Activated CD4-positive, alpha-beta T cell treated with anti-CD3 and anti-CD28 coated beads, Interleukin-2, Interleukin-4, amounts not matched to agents 100 ng/mL and 50 ng/mL, durations not matched to agents 16 hours and 8 hours (primary cell): ENCODE measurements around the gene CDK6.
"Not testable (repeated sequence)": the region's sequence is repeated elsewhere in the genome, so short reads cannot be mapped to it uniquely, and the experiment has no call there.

Experiments used
- DNase-seq: peaks from one replicate; pipeline ENCODE4 v3.0.0-alpha.2; 2020; ENCODE audit warnings: low spot score

The CDK6 gene

GRCh38 chr7:92623544-92623943 is 212.8 kb downstream of the CDK6 start:
- DNase-seq: no peak

DNA sequence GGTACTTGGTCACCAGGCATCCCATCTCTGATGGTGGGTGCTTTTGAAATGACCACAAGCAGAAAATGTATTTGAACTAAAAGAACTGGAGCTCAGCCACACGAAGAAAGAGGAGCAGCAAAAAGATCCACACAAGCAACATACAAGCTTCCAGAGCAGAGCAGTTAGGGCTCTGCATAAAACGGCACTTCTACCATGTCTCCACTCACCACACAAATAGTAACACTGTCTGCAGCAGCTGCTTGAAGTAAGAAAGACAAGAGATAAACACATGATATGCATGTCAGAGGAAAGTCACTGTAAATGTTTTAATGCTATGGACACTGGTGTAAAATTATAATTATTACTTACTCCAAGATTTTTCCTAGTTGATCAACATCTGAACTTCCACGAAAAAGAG is 213.7 kb downstream of the CDK6 start:
- DNase-seq: no peak

DNA sequence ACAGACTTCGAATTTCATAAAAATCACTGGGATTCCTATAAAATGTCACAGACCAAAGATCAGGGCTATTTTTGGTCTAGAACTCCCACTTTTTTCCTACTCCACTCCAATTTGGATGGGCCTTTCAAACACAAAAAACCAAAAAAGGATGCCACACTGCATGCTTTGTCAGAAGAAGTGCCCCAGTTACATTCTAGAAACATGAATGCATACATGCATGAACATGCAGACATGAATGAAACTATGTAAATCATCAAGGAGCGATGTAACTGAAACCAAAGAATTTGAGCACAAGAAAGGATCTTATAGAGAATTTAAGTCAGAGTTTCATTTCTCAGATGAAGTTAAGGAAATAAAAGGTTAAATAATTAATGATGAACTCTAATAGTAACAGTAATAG is 214.3 kb downstream of the CDK6 start:
- no peak for DNase-seq

GRCh38 chr7:92621561-92622023 is 214.8 kb downstream of the CDK6 start:
- no peak for DNase-seq

DNA sequence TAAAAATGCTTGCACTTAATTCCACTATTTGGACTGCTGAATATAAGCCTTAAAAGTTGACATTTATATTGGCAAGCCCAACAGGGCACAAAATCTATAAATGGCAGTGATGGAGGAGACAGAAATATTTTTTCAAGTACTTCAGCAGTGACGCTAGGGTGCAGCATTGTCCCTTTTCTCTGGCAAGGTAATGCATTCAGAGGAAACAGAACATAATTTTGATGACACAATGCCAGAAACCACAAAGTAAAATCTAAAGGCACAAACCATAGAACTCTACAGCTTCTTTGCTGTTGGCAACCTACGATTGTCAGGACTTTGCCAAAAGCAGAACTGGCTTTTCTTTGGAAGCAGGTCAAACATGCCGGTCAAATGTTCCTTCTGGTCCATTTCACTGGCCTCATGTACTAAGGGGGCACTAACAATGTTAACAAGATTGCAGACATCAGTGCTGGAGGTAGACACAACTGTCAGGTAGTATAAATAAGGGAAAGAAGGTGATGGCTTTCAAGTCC is 215.3 kb downstream of the CDK6 start:
- peak; percentile 91 for DNase-seq

GRCh38 chr7:92615861-92616260 is 220.5 kb downstream of the CDK6 start:
- DNase-seq: no peak

- DNase-seq: no peak
Observed at GRCh38 chr7:92614660-92615174, 221.7 kb downstream of the CDK6 start.

DNA sequence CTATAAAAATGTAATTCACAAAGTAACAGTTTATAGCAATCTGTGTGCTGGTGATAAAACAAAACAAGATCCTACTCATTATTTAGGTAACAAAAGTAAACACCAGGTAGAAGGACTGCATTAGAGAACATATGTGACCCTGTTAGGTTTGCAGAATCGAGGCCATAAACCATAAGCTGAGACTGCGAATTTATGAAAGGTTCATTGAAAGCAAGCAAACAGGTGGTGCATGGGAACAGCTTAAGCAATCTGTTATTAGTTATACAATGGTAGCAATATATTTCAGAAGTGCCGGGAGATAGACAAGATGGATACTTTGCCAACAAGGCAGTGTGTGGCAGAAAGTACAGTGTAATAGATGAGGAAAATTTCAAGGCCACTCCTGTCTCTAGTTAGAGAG is 222.7 kb downstream of the CDK6 start:
- DNase-seq: no peak

DNA sequence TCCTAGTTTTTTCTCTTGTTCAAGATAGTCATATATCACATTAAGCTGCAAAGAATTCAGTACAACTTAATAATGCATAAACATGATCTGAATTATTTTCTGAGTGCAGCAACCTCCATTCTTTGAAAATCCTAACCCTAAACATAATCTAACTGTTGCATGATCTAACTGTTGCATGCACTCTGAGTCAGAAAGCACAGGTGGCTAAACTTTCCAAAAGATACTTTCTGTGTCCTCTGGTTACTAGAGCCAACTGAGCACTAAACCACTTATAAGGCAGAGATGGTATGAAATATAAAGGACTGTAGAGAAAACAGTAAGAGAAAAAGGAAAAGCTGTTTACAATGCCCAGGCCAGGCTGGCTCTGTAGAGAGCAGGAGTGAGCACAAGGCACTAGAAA is 223.2 kb downstream of the CDK6 start:
- DNase-seq: no peak

DNA sequence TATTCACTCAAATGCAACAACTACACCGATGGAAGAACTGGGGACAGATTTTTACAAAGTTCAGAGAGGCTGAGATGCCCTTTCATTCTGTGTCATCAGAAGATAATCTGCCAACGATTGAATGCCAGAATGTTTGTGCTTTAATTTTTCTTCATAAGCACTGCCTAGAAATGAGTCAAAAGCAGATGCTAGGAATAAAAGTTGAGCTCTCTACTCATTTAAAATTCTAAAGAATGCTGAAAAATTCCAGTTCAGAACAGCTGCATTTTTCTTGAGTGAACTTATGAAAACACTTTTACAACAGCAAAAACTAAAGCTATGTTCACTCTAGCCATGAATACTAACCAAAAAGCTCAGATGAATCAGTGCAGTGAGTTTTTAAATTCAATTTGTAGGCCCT is 223.9 kb downstream of the CDK6 start:
- no peak for DNase-seq

DNA sequence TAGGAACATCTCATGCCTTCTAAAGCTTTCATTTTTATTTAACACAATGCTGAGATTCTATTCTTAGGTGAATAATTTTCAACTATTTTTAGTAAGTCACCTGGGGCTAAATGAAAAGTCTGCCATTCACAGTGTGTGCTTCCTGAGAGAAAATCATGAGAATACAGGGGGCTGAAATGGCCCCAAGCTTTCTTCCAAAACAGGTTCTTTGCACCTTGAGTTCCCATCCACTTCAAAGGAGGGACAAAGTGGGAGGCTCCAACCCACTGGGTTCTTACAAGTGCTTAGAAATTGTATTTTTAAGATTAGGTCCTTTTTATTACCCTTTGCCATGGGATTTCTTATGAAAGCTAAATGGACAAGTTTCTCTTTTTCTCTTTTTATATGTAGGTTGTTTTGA is 224.6 kb downstream of the CDK6 start:
- DNase-seq: no peak

GRCh38 chr7:92609921-92610518 is 226.4 kb downstream of the CDK6 start:
- no peak for DNase-seq

- no peak for DNase-seq
Observed at GRCh38 chr7:92608380-92609322, 227.7 kb downstream of the CDK6 start.

DNA sequence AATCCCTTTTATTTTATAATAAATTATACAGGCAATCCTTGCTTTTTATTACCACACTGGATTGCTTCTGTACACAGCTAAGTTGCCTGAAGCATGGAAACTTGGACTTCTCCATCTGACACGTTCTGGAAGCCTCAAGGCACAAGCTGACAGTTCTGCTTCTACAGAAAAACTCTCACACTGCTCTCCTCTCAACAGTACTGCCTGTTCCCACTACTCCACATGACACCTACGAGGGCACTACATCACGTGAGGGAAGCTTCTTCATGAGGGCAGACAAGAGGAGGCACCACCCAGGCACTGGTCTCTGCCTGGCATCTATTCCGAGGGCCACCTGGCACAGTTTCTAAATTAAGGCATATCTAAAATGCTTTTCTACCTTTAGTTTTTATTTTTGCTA is 229.4 kb downstream of the CDK6 start:
- DNase-seq: no peak

- not testable (repeated sequence) for DNase-seq
Observed at GRCh38 chr7:92604517-92604916, 231.9 kb downstream of the CDK6 start.

DNA sequence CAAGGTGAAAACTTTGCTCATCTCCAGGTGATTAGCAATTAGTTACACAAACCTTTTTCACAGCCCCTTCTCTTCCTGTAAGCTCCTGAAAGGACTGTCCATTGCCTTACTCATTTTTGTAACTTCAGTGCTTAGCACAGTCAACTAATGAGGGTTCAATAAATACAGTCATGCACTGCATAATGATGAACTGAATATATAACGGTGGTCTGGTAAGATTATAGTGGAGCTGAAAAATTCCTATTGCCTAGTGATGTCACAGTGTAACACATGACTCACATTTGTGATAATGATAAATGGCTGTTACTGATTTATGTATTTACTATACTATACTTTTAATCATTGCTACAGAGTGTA is 233.3 kb downstream of the CDK6 start:
- no peak for DNase-seq

DNA sequence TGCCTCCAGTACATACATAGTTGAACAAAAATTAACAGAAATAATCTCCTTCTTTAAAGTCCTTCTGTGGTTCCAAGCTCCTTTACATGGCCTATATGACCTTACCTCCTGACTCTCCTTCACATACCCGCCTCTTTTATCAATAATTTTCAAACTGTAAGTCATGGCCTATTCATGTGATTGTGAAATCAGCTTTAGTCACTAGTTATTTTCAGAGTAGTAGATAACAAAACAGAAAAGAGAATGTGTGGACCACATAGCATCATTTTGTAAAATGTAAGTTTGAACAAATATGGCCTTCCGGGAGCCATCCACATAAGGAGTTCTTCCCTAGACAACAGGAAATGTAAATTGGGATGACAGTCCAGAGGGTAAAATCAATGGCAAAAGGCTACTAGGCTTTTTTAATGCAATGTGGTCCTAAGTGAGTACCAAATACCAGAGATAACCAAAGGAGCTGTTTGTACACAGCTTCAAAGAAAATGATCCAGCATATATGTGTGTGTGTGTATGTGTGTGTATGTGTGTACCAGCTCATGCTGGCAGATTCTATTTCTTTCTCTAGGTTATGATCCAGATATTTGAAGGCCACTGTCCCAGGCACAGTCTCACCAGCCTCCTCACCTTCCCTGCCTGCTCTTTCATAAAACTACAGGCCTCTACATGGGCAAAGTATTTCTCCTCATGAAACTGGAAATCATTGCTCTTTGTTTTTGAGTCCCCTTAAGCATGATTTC is 233.9 kb downstream of the CDK6 start:
- no peak for DNase-seq

DNA sequence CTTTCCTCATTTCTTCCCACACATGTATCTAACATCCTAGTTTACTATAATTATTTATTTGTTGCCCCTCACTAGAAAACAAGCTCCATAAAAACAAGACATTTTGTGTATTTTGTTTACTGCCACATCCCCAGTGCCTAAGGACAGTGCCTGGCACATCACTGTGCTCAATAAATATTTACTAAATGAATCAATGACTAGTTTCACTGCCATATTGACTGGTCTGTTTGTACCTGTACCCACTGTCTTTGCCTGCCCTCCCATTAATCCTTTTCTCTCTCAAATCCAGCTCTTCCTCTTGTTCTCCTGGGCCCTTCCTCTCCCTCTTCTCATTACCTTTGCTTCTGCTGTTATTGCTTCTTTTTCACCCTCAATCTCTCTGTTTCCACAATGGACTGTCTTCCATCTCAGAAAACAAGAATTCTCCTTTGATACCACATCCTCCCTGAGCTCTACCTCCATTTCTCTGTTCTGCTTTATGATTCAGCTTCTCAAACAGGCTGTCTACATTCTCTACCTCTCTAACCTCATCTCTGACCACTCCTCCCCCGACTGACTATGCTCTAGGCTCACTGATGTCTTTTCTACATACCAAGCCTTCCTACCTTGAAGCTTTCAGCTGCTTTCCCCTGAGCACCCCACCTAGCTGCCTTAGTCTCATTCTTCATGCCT is 237.9 kb downstream of the CDK6 start:
- no peak for DNase-seq

- DNase-seq: no peak
Observed at GRCh38 chr7:92595281-92595680, 241.1 kb downstream of the CDK6 start.

- no peak for DNase-seq
Observed at GRCh38 chr7:92594746-92595145, 241.6 kb downstream of the CDK6 start.

DNA sequence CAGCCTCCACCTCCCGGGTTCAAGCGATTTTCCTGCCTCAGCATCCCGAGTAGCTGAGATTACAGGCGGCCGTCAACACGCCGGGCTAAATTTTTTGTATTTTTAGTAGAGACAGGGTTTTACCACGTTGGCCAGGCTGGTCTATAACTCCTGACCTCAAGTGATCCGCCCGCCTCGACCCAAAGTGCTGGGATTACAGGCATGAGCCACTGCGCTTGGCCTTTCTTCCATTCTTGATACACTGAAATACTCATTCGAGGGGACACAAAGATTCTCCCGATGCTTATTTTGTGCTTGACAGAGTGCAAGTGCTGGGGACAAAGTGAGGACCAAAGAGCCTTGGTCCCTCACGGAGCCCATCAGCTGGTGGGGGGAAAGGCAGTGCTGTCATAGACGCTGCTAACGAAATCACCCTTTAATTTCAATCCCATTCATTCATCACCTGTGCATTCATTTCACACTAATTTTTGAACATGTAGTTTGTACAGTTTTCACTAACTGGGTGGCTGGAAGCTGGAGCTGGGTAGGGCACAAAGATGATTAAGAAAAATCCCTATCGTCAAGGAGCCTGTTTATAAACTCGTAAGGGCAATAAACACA is 245.6 kb downstream of the CDK6 start:
- no peak for DNase-seq
